CD4-positive, alpha-beta T cell treated with Interleukin-12 subunit alpha and Interleukin-12 subunit beta, for 1 hour (primary cell): ENCODE data around the gene ADGRG6.
"Not testable (repeated sequence)": the region's sequence is repeated elsewhere in the genome, so short reads cannot be mapped to it uniquely, and the experiment has no call there.

ENCODE experiments used
- DNase-seq: peaks from one replicate; pipeline ENCODE4 v3.0.0-alpha.2; 2020

Gene ADGRG6

GRCh38 chr6:142301651-142302391 lies at the start of gene ADGRG6:
Gene ADGRG6, plus strand, starts transcription at chr6:142302007. Its CDS starts 323 bp downstream, at chr6:142302330.
- peak; percentile 12 for DNase-seq

GRCh38 chr6:142254513-142254912 lies 47.3 kb upstream of the ADGRG6 start:
- DNase-seq = no peak

GRCh38 chr6:142255785-142256184 lies 46.0 kb upstream of the ADGRG6 start:
- no peak for DNase-seq

- no peak for DNase-seq
Measured at GRCh38 chr6:142258305-142258704, 43.5 kb upstream of the ADGRG6 start.

- no peak for DNase-seq
Measured at GRCh38 chr6:142258757-142259156, 43.0 kb upstream of the ADGRG6 start.

- DNase-seq = no peak
Measured at GRCh38 chr6:142260748-142261147, 41.1 kb upstream of the ADGRG6 start.

- no peak for DNase-seq
Measured at GRCh38 chr6:142262231-142262630, 39.6 kb upstream of the ADGRG6 start.

GRCh38 chr6:142265476-142265875 lies 36.3 kb upstream of the ADGRG6 start:
- no peak for DNase-seq

GRCh38 chr6:142266060-142266459 lies 35.7 kb upstream of the ADGRG6 start:
- no peak for DNase-seq

- no peak for DNase-seq
Measured at GRCh38 chr6:142271476-142271875, 30.3 kb upstream of the ADGRG6 start.

GRCh38 chr6:142274656-142275055 lies 27.2 kb upstream of the ADGRG6 start:
- DNase-seq = no peak

GRCh38 chr6:142275236-142276006 lies 26.4 kb upstream of the ADGRG6 start:
- no peak for DNase-seq

GRCh38 chr6:142276256-142276655 lies 25.6 kb upstream of the ADGRG6 start:
- DNase-seq = no peak

- no peak for DNase-seq
Measured at GRCh38 chr6:142279350-142280180, 22.2 kb upstream of the ADGRG6 start.

GRCh38 chr6:142280265-142280664 lies 21.5 kb upstream of the ADGRG6 start:
- no peak for DNase-seq

- no peak for DNase-seq
Measured at GRCh38 chr6:142280927-142281326, 20.9 kb upstream of the ADGRG6 start.

GRCh38 chr6:142283138-142283537 lies 18.7 kb upstream of the ADGRG6 start:
- DNase-seq = not testable (repeated sequence)

- DNase-seq = no peak
Measured at GRCh38 chr6:142284419-142284818, 17.4 kb upstream of the ADGRG6 start.

- no peak for DNase-seq
Measured at GRCh38 chr6:142285235-142286087, 16.3 kb upstream of the ADGRG6 start.

GRCh38 chr6:142286088-142286409 lies 15.8 kb upstream of the ADGRG6 start:
- no peak for DNase-seq

- no peak for DNase-seq
Measured at GRCh38 chr6:142289687-142290086, 12.1 kb upstream of the ADGRG6 start.

- DNase-seq = no peak
Measured at GRCh38 chr6:142290851-142291250, 11.0 kb upstream of the ADGRG6 start.

- DNase-seq = no peak
Measured at GRCh38 chr6:142291512-142291911, 10.3 kb upstream of the ADGRG6 start.
